Tibial nerve (tissue), 4 donors: ENCODE measurements around the gene SYNM. TPM values are rescaled to one million over a fixed set of nuclear protein-coding genes. Genes with fewer than 3 reads are reported as not detected.

Experiments
- DNase-seq, 2 donors: peaks; one replicate each; pipeline ENCODE4 v3.0.0-alpha.2; 2019; ENCODE audit warnings: low spot score in 2 of 2
- H3K27ac ChIP-seq, 4 donors: fragments of 200-600 bp; sonication (generic) in 3 of 4; one replicate each; pipeline ENCODE4 v1.5.1; 2017 to 2019; ENCODE audit warnings: mild to moderate bottlenecking in 1 of 4
- H3K27me3 ChIP-seq, 2 donors: fragments of 200-600 bp; sonication (generic) in 1 of 2; one replicate each; pipeline versions ENCODE4 v1.5.1 to v1.6.0; 2017 to 2019
- H3K36me3 ChIP-seq, 3 donors: fragments of 200-600 bp; sonication (generic); one replicate each; pipeline ENCODE4 v1.5.1; 2018 to 2019
- H3K4me1 ChIP-seq, 4 donors: fragments of 200-600 bp; sonication (generic) in 3 of 4; one replicate each; pipeline ENCODE4 v1.5.1; 2017 to 2019
- H3K4me3 ChIP-seq, 4 donors: fragments of 200-600 bp; sonication (generic) in 3 of 4; one replicate each; pipeline ENCODE4 v1.5.1; 2017 to 2019; ENCODE audit warnings: mild to moderate bottlenecking in 1 of 4, moderate library complexity in 1 of 4
- H3K9me3 ChIP-seq, 4 donors: fragments of 200-600 bp; sonication (generic) in 3 of 4; one replicate each; pipeline ENCODE4 v1.5.1; 2017 to 2019
- EP300 ChIP-seq, 2 donors: sonication (generic); formaldehyde crosslinking; IDR thresholded peaks; one replicate each; pipeline ENCODE4 v1.6.1; 2017; ENCODE audit warnings: antibody characterized with exemption in 2 of 2, mild to moderate bottlenecking in 1 of 2
- POLR2A ChIP-seq, 2 donors: fragments of 450-650 bp; IDR thresholded peaks; one replicate each; pipeline ENCODE4 v1.6.1; 2017; ENCODE audit warnings: antibody characterized with exemption in 2 of 2, mild to moderate bottlenecking in 2 of 2, moderate library complexity in 2 of 2
- WGBS, 2 donors: methylation state at CpG; one replicate each; pipeline ENCODE4 v1.1.5; 2018; 5-methylcytosine and 5-hydroxymethylcytosine counted together
- total RNA-seq, 4 donors: library from RNA; depleted of rRNA; stranded (reverse); fragments of >200 nt; gene quantifications; one replicate each; pipeline ENCODE4 v1.1.0, GENCODE V29; 2016
- TF ChIP-seq, protein P1 (sequence below), 5 experiments: fragments of 200-600 bp in 3 of 5; fragments of 450-650 bp in 2 of 5; sonication (generic) in 3 of 5; IDR thresholded peaks; one replicate each; pipeline ENCODE4 v1.5.1; 2016 to 2019; ENCODE audit warnings: antibody characterized with exemption in 5 of 5, mild to moderate bottlenecking in 3 of 5, moderate library complexity in 2 of 5

SYNM gene
- total RNA-seq, 4 donors from 2014 or later, result 26.4 to 47.0 (median 29.6) TPM

DNA sequence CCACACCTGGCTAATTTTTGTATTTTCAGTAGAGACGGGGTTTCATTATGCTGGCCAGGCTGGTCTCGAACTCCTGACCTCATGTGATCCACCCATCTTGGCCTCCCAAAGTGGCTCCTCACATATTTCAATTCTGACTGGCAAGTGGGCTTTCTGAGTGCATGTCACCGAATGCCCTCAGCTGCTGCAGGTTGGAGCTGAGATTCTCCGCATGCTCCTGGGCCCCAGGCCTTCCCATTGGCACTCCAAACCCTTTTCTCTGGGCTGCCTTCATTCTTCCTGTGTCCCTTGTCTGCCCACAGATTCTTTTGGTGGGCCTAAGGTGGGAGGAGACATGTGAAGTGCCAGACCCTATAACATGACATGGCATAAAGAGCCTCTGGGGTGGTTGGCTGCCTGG, 67.3 kb downstream of the SYNM start:
- DNase-seq, result no peak
- peaks cover 0 to 36% (median 0%) of the 10 kb centered on the region in 3 donors for H3K36me3 ChIP-seq
- no peak overlapping the region for H3K4me3 ChIP-seq
- TF ChIP-seq, protein P1, sequence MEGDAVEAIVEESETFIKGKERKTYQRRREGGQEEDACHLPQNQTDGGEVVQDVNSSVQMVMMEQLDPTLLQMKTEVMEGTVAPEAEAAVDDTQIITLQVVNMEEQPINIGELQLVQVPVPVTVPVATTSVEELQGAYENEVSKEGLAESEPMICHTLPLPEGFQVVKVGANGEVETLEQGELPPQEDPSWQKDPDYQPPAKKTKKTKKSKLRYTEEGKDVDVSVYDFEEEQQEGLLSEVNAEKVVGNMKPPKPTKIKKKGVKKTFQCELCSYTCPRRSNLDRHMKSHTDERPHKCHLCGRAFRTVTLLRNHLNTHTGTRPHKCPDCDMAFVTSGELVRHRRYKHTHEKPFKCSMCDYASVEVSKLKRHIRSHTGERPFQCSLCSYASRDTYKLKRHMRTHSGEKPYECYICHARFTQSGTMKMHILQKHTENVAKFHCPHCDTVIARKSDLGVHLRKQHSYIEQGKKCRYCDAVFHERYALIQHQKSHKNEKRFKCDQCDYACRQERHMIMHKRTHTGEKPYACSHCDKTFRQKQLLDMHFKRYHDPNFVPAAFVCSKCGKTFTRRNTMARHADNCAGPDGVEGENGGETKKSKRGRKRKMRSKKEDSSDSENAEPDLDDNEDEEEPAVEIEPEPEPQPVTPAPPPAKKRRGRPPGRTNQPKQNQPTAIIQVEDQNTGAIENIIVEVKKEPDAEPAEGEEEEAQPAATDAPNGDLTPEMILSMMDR (IDR thresholded peaks at IDR 0.05), result no peak
- no peak for TF ChIP-seq POLR2A (IDR thresholded peaks at IDR 0.05)
- TF ChIP-seq EP300 (IDR thresholded peaks at IDR 0.05), result no peak
- H3K27ac ChIP-seq, result peak overlapping the region in 1 of 4 donors; percentile 30
- H3K4me1 ChIP-seq, result peaks cover 0 to 52% (median 25%) of the 10 kb centered on the region in 4 donors
- H3K27me3 ChIP-seq, result no peaks in the 10 kb centered on the region
- WGBS, 2 donors, result 99 to 100% methylated on average over 4 of the region's 4 CpGs
- no peaks in the 10 kb centered on the region for H3K9me3 ChIP-seq

DNA sequence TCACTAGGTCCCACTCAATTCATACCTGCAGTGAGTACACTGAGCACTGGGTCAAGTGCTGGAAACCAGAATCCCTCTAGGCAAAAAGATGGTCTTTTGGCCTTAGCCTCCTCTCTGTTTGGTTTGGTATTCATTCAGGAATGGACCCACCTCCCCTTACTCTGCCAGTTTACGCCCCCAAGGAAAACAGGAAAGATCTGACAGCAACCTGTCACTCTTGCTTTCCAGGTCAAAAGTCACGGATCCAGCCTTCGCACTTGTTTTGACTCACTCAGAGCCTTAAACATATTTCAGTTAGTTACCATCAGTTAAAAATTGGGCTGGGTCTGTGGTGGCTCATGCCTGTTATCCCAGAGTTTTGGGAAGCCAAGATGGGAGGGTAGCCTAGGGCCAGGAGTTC, 68.1 kb downstream of the SYNM start:
- no peak overlapping the region for H3K4me3 ChIP-seq
- H3K27me3 ChIP-seq, result no peaks in the 10 kb centered on the region
- peak overlapping the region in 2 of 4 donors; percentile 1 to 21 for H3K27ac ChIP-seq
- peaks cover 0 to 31% (median 0%) of the 10 kb centered on the region in 3 donors for H3K36me3 ChIP-seq
- no peaks in the 10 kb centered on the region for H3K9me3 ChIP-seq
- DNase-seq, result no peak
- peaks cover 0 to 44% (median 20%) of the 10 kb centered on the region in 4 donors for H3K4me1 ChIP-seq
- WGBS, 2 donors, result 97 to 98% methylated on average over 3 of the region's 3 CpGs
- TF ChIP-seq, protein P1 (IDR thresholded peaks at IDR 0.05), result no peak
- TF ChIP-seq EP300 (IDR thresholded peaks at IDR 0.05) (no peak), POLR2A (IDR thresholded peaks at IDR 0.05) (no peak)

DNA sequence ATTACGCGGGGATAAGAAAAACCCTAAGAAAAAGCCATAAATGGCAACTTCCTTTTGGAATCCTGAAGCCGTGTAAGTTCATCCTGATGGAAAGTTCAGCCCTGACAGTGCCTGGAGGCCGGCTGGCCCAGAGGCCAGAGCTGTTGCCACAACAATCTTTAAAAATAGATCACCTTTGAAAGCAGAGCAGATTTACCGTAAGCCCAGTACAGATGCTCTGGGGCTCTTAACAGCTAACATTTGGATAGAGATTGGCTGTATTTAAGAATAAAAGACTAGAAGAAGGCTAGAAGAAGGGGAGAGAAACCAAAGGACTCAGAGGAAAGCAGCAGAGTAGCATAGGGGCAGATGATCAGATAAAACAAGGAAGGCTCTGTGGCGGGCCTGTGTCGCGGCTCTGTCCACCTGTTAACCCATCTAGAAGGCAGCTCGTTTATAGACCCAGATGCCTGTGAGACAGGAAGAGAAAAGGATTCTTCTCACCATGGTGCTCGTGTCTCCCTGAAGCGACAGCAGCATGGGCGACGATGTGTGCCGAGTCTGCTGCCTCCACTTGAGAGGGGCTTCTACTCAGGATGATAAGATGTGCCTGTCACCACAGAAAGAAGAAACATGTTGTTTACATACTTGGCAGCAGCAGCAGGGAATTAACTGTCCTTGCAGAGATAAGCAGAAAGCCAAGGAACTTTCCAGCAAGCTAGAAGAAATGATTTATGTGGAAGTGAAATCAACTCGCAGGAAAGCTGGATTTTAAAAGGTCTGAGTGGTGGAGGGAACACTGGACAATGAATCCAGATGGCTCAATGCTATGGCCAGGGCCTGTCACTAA, 69.9 kb downstream of the SYNM start:
- no peak for TF ChIP-seq EP300 (IDR thresholded peaks at IDR 0.05)
- TF ChIP-seq POLR2A (IDR thresholded peaks at IDR 0.05), result no peak
- TF ChIP-seq, protein P1 (IDR thresholded peaks at IDR 0.05), result no peak
- Histone ChIP-seq H3K9me3 (no peaks in the 10 kb centered on the region), H3K27ac (peak overlapping the region in 1 of 4 donors; percentile 40), H3K27me3 (no peaks in the 10 kb centered on the region), H3K4me1 (peaks cover 0 to 29% (median 5%) of the 10 kb centered on the region in 4 donors), H3K36me3 (peaks cover 0 to 27% (median 0%) of the 10 kb centered on the region in 3 donors), H3K4me3 (no peak overlapping the region)
- DNase-seq, result no peak
- WGBS, 2 donors, result 76 to 81% methylated on average over 15 of the region's 15 CpGs

DNA sequence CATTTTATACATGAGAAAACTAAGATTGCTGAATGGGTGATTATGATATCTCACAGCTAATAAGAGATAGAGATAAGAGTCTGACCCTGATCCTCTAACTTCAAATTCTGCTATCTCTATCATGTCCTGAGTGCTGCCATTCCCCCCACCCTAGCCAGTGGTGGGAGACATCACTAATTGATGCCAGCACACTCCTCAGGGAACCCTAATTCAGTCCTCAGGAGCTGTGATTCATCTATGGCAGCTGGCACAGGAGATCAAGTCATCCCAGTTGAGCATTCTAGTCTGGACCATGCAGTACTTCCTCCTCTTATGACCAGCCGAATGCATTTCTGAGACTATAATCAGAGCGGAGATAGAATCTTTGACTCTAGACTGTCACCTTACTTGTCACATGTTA, 71.9 kb downstream of the SYNM start:
- 94 to 96% methylated on average over 2 of the region's 2 CpGs for WGBS, 2 donors
- H3K27ac ChIP-seq, result no peak overlapping the region
- H3K27me3 ChIP-seq, result no peaks in the 10 kb centered on the region
- no peak for DNase-seq
- H3K4me3 ChIP-seq, result no peak overlapping the region
- peaks cover 0 to 24% (median 0%) of the 10 kb centered on the region in 3 donors for H3K36me3 ChIP-seq
- peaks cover 0 to 32% (median 6%) of the 10 kb centered on the region in 4 donors for H3K4me1 ChIP-seq
- TF ChIP-seq POLR2A (IDR thresholded peaks at IDR 0.05), result no peak
- TF ChIP-seq, protein P1 (IDR thresholded peaks at IDR 0.05), result no peak
- TF ChIP-seq EP300 (IDR thresholded peaks at IDR 0.05), result no peak
- no peaks in the 10 kb centered on the region for H3K9me3 ChIP-seq

DNA sequence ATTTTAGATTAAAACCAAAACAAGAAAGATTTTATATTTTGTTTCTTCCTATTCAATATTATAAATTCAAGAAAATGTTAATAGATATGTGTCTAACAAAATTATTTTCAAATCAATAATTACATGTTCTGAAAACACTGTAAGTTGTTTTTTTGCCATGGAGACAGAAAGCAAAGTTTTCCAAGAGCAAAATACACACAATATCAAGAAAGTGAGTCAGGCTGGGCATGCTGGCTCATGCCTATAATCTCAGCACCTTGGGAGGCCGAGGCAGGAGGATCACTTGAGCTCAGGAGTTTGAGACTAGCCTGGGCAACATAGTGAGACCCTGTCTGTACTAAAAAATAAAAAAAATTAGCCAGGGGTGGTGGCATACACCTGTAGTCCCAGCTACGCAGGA, 72.8 kb downstream of the SYNM start:
- Histone ChIP-seq H3K4me3 (no peak overlapping the region), H3K36me3 (peaks cover 0 to 15% (median 0%) of the 10 kb centered on the region in 3 donors), H3K9me3 (no peaks in the 10 kb centered on the region), H3K4me1 (peaks cover 0 to 41% (median 7%) of the 10 kb centered on the region in 4 donors), H3K27me3 (no peaks in the 10 kb centered on the region), H3K27ac (no peak overlapping the region)
- WGBS, 2 donors, result 89 to 95% methylated on average over 2 of the region's 2 CpGs
- no peak for DNase-seq
- TF ChIP-seq EP300 (IDR thresholded peaks at IDR 0.05) (no peak), POLR2A (IDR thresholded peaks at IDR 0.05) (no peak)
- TF ChIP-seq, protein P1 (IDR thresholded peaks at IDR 0.05), result no peak
